HepG2 (cell line): ENCODE data around the gene ELP4. TPM values are rescaled to one million over a fixed set of nuclear protein-coding genes. Genes with fewer than 3 reads are reported as not detected.

Experiments
- ATAC-seq: fragments of 200-7000 bp; cut with Tn5 transposase; 3 replicates; pipeline ENCODE4 v1.9.1; 2020; ENCODE audit warnings: mild to moderate bottlenecking, moderate library complexity
- BruUV-seq: library from RNA; stranded (reverse); fragments of 400-500 nt; replicated peaks from 2 replicates; lab custom pipeline; 2021; lab: Mats Ljungman, UMichigan
- CTCF ChIA-PET: fragments of 300-600 bp; formaldehyde crosslinking; extraction: SDS; loops from one replicate; lab custom pipeline; 2021; ENCODE audit warnings: low total read pairs, inconsistent platforms, low intra/inter-chr PET ratio; lab: Yijun Ruan, JAX
- POLR2A ChIA-PET: fragments of 350-600 bp; sonication (Branson Sonifier 250); formaldehyde crosslinking; loops from one replicate; lab custom pipeline; 2020; ENCODE audit warnings: antibody characterized with exemption, inconsistent platforms; lab: Yijun Ruan, JAX
- DNase-seq: peaks from one replicate; pipeline ENCODE4 v3.0.0-alpha.2; 2015; ENCODE audit warnings: low spot score
- FAIRE-seq: peaks from 3 replicates; lab custom pipeline; 2011; peaks lifted over from hg19 to GRCh38; lab: Jason Lieb, UNC
- H2AFZ ChIP-seq: one replicate; pipeline ENCODE4 v1.6.1; 2011; ENCODE audit warnings: low read length, inconsistent platforms
- H3K27ac ChIP-seq: fragments of 300-600 bp; 3 replicates; pipeline ENCODE4 v1.8.0; 2011; ENCODE audit warnings: mixed run types, mild to moderate bottlenecking, mixed read lengths, low read length, inconsistent platforms; ENCODE audit not compliant: insufficient read depth; ENCODE audit errors: extremely low read length
- H3K27me3 ChIP-seq, 2 experiments: fragments of 200-600 bp in 1 of 2; 2 replicates in 1 of 2; 3 replicates in 1 of 2; pipeline versions ENCODE4 v1.6.0 to v1.8.0; 2011; ENCODE audit warnings: low read length in 2 of 2, mild to moderate bottlenecking in 2 of 2, moderate library complexity in 2 of 2, inconsistent platforms in 1 of 2; ENCODE audit not compliant: insufficient read depth in 2 of 2, control insufficient read depth in 1 of 2
- H3K36me3 ChIP-seq, 2 experiments: fragments of 200-600 bp in 1 of 2; replicated peaks in 1 of 2; 2 replicates in 1 of 2; 3 replicates in 1 of 2; pipeline versions ENCODE4 v1.5.1 to v1.8.0; 2011; ENCODE audit warnings: low read length in 2 of 2, inconsistent platforms in 1 of 2; ENCODE audit not compliant: insufficient read depth in 2 of 2, control insufficient read depth in 1 of 2
- H3K4me1 ChIP-seq: 2 replicates; pipeline ENCODE4 v1.5.1; 2012; ENCODE audit warnings: low read length, inconsistent platforms; ENCODE audit not compliant: insufficient read depth
- H3K4me2 ChIP-seq: 2 replicates; pipeline ENCODE4 v1.6.0; 2011; ENCODE audit warnings: low read depth, low read length, inconsistent platforms
- H3K4me3 ChIP-seq, 3 experiments: fragments of 200-600 bp in 1 of 3; sonication (generic), shearing (Covaris generic) in 1 of 3; replicated peaks in 1 of 3; 2 replicates each; pipeline ENCODE4 v1.5.1; 2011 to 2016; ENCODE audit warnings: low read length in 3 of 3, inconsistent platforms in 2 of 3, low read depth in 2 of 3, mild to moderate bottlenecking in 2 of 3, control low read depth in 1 of 3, mixed read lengths in 1 of 3; ENCODE audit not compliant: insufficient read depth in 1 of 3
- H3K79me2 ChIP-seq: one replicate; pipeline ENCODE4 v1.6.1; 2011; ENCODE audit warnings: low read length, inconsistent platforms; ENCODE audit not compliant: insufficient read depth
- H3K9ac ChIP-seq: 2 replicates; pipeline ENCODE4 v1.6.0; 2011; ENCODE audit warnings: mild to moderate bottlenecking, low read depth, low read length, inconsistent platforms; ENCODE audit not compliant: insufficient read depth
- H3K9me3 ChIP-seq: 2 replicates; pipeline ENCODE4 v1.5.1; 2012; ENCODE audit warnings: mild to moderate bottlenecking, low read length
- H4K20me1 ChIP-seq: 2 replicates; pipeline ENCODE4 v1.6.0; 2011; ENCODE audit warnings: inconsistent platforms, mild to moderate bottlenecking, low read length, moderate library complexity; ENCODE audit not compliant: insufficient read depth
- ARID2 ChIP-seq: sonication (generic); formaldehyde crosslinking; IDR thresholded peaks from 2 replicates; pipeline ENCODE4 v1.8.1; 2022; ENCODE audit warnings: mild to moderate bottlenecking, missing genetic modification reagents, borderline replicate concordance
- EED ChIP-seq: sonication (generic); formaldehyde crosslinking; IDR thresholded peaks from 2 replicates; pipeline ENCODE4 v1.5.0; 2020; ENCODE audit warnings: mild to moderate bottlenecking, missing genetic modification reagents
- IKZF4 ChIP-seq: sonication (generic); formaldehyde crosslinking; IDR thresholded peaks from 2 replicates; pipeline ENCODE4 v1.5.1; 2020; ENCODE audit warnings: borderline replicate concordance, mild to moderate bottlenecking, low read depth, missing genetic modification reagents; ENCODE audit errors: not compliant biosample characterization
- JARID2 ChIP-seq: sonication (generic); formaldehyde crosslinking; IDR thresholded peaks from 2 replicates; pipeline ENCODE4 v1.8.1; 2023; ENCODE audit warnings: missing genetic modification reagents, inconsistent platforms; ENCODE audit not compliant: insufficient replicate concordance
- NR1H2 ChIP-seq: sonication (generic); formaldehyde crosslinking; IDR thresholded peaks from 2 replicates; pipeline ENCODE4 v1.8.1; 2022; ENCODE audit warnings: low read depth, missing genetic modification reagents, borderline replicate concordance
- PPARG ChIP-seq: conservative IDR thresholded peaks from 2 replicates; pipeline ENCODE4 v1.6.1; 2016; ENCODE audit warnings: missing biosample characterization, missing genetic modification reagents
- RAD51 ChIP-seq: fragments of 450-650 bp; IDR thresholded peaks from 2 replicates; pipeline ENCODE4 v1.6.1; 2016; ENCODE audit warnings: borderline replicate concordance
- ZNF296 ChIP-seq: sonication (generic); formaldehyde crosslinking; conservative IDR thresholded peaks from 2 replicates; pipeline ENCODE4 v1.5.0; 2020; ENCODE audit warnings: mild to moderate bottlenecking, missing genetic modification reagents
- ZNF720 ChIP-seq: sonication (generic); formaldehyde crosslinking; IDR thresholded peaks from 2 replicates; pipeline ENCODE4 v1.4.0; 2020; ENCODE audit warnings: missing genetic modification reagents
- WGBS: methylation state at CpG from one replicate; pipeline ENCODE4 v1.1.6; 2017; ENCODE audit warnings: low lambda C conversion rate; 5-methylcytosine and 5-hydroxymethylcytosine counted together
- in situ Hi-C: cut with HindIII; loops from 2 replicates; pipeline ENCODE4 v1.10.0; 2017; ENCODE audit warnings: low pct_unique_long_range_greater_than_20kb; ENCODE audit not compliant: extremely low pct_ligation_motif_present
- intact Hi-C: fragments of 100-400 bp; cut with micrococcal nuclease; formaldehyde crosslinking; loops from one replicate; pipeline ENCODE4 v1.10.0; 2022; ENCODE audit not compliant: unreplicated experiment
- polyA plus RNA-seq, 8 experiments: library from polyadenylated mRNA; depleted of rRNA in 3 of 8; stranded (reverse) in 7 of 8; unstranded in 1 of 8; fragments of >200 nt; fragmentation: Illumina TruSeq in 4 of 8; extraction: Trizol in 4 of 8; gene quantifications; 2 replicates each; pipeline versions ENCODE4 v1.2.1 to v1.2.3, GENCODE V29; 2011 to 2016; ENCODE audit warnings: low read depth in 4 of 8, missing spikeins in 1 of 8, mixed read lengths in 1 of 8; ENCODE audit not compliant: insufficient read depth in 1 of 8
- total RNA-seq, 5 experiments: library from RNA; depleted of rRNA; stranded (reverse); fragments of >200 nt; fragmentation: Illumina TruSeq; extraction: Trizol; gene quantifications; 2 replicates each; pipeline ENCODE4 v1.2.3, GENCODE V29; 2016; ENCODE audit warnings: low read depth in 1 of 5
- TF ChIP-seq, protein P1 (sequence below): sonication (generic); formaldehyde crosslinking; IDR thresholded peaks from 2 replicates; pipeline ENCODE4 v1.5.1; 2020; ENCODE audit warnings: missing genetic modification reagents, mild to moderate bottlenecking, borderline replicate concordance
- TF ChIP-seq, protein P2 (sequence below): sonication (generic); formaldehyde crosslinking; IDR thresholded peaks from 2 replicates; pipeline ENCODE4 v1.4.0; 2020; ENCODE audit warnings: low read depth, mild to moderate bottlenecking, missing genetic modification reagents
- TF ChIP-seq, protein P3 (sequence below): sonication (generic); formaldehyde crosslinking; IDR thresholded peaks from 2 replicates; pipeline ENCODE4 v1.5.0; 2020; ENCODE audit warnings: missing genetic modification reagents
- TF ChIP-seq, protein P4 (sequence below): IDR thresholded peaks from 2 replicates; pipeline ENCODE4 v1.6.1; 2012; ENCODE audit warnings: low read length, improper control_type of control experiment

The ELP4 gene
- total and polyA plus RNA-seq, 2 of the 13 experiments (the other 11 are each of a cell fraction or from before 2014, with no cell fraction given) = 12.8 to 19.1 TPM

DNA sequence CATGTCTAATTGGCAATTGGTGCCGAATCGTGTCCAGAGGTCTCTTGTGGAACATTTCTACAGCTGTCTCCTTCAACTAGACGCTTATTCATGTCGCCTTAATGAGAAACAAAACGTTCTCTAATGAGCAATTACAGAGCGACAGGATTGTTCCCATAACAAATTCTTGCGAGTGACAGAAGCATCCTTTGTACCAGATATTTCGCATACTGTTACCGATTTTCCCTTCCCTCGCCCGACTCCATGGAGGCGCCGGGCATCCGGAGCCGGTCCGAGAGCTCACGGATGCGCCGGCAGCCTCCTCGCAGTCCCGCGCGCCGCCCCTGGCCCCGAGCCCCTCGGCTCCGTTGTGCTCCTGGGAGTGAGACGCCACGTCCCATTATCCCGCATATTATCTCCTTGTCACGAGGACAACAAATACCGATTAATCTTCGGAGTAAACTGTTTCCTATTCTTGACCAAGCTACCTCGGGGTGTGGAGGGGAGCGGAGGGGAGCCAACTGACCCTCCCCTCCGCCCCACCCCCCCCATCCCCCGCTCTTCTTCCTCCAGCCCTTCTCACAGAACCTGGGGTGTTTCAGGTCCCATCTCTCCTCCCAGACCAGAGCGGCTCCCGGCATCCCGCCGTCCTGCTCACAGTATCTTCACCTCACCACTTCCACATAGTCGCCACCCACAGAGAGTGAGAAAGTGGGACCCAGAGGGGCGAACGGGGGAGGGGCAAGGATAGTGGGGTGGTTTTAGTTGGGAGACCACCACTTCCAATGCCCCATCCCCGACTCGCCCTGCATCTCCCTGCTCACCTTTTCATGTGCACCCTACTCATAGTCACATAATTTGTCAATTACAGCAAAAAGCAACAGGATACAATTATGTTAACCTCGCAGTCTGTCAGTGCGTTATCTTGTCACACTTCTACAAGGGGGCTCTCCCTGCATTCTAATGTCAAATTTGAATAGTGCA, 290.1 kb downstream of the ELP4 start:
- intact Hi-C loops = no loop called here
- Histone ChIP-seq H3K4me2 (no peak overlapping the region), H3K4me3 (no peak overlapping the region)

More for the DNA sequence above, 290.1 kb downstream of the ELP4 start:
- Histone ChIP-seq H3K27ac (no peak overlapping the region), H3K36me3 (no peaks in the 10 kb centered on the region), H3K9me3 (no peaks in the 10 kb centered on the region), H2AFZ (no peak overlapping the region), H4K20me1 (no peaks in the 10 kb centered on the region), H3K9ac (no peak overlapping the region), H3K27me3 (no peaks in the 10 kb centered on the region), H3K79me2 (no peaks in the 10 kb centered on the region), H3K4me1 (no peaks in the 10 kb centered on the region)
- no peak for ATAC-seq
- ChIA-PET POLR2A (no interaction called here), CTCF (no interaction called here)
- no peak for DNase-seq
- 84% methylated on average over 48 of the region's 48 CpGs for WGBS
- in situ Hi-C loops = no loop called here
- no TSS peak for BruUV-seq
- TF ChIP-seq ZNF296 (CRISPR knock-in tag) (no peak), EED (CRISPR knock-in tag) (no peak), JARID2 (no peak), RAD51 (no peak), NR1H2 (CRISPR knock-in tag) (no peak), IKZF4 (no peak), ZNF720 (CRISPR knock-in tag) (no peak), ARID2 (no peak), PPARG (CRISPR knock-in tag) (no peak)
- TF ChIP-seq, protein P1, sequence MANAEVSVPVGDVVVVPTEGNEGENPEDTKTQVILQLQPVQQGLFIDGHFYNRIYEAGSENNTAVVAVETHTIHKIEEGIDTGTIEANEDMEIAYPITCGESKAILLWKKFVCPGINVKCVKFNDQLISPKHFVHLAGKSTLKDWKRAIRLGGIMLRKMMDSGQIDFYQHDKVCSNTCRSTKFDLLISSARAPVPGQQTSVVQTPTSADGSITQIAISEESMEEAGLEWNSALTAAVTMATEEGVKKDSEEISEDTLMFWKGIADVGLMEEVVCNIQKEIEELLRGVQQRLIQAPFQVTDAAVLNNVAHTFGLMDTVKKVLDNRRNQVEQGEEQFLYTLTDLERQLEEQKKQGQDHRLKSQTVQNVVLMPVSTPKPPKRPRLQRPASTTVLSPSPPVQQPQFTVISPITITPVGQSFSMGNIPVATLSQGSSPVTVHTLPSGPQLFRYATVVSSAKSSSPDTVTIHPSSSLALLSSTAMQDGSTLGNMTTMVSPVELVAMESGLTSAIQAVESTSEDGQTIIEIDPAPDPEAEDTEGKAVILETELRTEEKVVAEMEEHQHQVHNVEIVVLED (CRISPR knock-in tag) = no peak
- TF ChIP-seq, protein P2, sequence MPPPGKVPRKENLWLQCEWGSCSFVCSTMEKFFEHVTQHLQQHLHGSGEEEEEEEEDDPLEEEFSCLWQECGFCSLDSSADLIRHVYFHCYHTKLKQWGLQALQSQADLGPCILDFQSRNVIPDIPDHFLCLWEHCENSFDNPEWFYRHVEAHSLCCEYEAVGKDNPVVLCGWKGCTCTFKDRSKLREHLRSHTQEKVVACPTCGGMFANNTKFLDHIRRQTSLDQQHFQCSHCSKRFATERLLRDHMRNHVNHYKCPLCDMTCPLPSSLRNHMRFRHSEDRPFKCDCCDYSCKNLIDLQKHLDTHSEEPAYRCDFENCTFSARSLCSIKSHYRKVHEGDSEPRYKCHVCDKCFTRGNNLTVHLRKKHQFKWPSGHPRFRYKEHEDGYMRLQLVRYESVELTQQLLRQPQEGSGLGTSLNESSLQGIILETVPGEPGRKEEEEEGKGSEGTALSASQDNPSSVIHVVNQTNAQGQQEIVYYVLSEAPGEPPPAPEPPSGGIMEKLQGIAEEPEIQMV (CRISPR knock-in tag) = no peak
- TF ChIP-seq, protein P3, sequence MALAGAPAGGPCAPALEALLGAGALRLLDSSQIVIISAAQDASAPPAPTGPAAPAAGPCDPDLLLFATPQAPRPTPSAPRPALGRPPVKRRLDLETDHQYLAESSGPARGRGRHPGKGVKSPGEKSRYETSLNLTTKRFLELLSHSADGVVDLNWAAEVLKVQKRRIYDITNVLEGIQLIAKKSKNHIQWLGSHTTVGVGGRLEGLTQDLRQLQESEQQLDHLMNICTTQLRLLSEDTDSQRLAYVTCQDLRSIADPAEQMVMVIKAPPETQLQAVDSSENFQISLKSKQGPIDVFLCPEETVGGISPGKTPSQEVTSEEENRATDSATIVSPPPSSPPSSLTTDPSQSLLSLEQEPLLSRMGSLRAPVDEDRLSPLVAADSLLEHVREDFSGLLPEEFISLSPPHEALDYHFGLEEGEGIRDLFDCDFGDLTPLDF = no peak
- TF ChIP-seq, protein P4, sequence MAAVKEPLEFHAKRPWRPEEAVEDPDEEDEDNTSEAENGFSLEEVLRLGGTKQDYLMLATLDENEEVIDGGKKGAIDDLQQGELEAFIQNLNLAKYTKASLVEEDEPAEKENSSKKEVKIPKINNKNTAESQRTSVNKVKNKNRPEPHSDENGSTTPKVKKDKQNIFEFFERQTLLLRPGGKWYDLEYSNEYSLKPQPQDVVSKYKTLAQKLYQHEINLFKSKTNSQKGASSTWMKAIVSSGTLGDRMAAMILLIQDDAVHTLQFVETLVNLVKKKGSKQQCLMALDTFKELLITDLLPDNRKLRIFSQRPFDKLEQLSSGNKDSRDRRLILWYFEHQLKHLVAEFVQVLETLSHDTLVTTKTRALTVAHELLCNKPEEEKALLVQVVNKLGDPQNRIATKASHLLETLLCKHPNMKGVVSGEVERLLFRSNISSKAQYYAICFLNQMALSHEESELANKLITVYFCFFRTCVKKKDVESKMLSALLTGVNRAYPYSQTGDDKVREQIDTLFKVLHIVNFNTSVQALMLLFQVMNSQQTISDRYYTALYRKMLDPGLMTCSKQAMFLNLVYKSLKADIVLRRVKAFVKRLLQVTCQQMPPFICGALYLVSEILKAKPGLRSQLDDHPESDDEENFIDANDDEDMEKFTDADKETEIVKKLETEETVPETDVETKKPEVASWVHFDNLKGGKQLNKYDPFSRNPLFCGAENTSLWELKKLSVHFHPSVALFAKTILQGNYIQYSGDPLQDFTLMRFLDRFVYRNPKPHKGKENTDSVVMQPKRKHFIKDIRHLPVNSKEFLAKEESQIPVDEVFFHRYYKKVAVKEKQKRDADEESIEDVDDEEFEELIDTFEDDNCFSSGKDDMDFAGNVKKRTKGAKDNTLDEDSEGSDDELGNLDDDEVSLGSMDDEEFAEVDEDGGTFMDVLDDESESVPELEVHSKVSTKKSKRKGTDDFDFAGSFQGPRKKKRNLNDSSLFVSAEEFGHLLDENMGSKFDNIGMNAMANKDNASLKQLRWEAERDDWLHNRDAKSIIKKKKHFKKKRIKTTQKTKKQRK = no peak
- no peak for FAIRE-seq
